ENCODE measurements around the gene ISG20. TPM values are rescaled to one million over a fixed set of nuclear protein-coding genes. Genes with fewer than 3 reads are reported as not detected.

The ISG20 gene
- total RNA-seq, 2 donors from 2014 or later, result 53.9 to 118 TPM

DNA sequence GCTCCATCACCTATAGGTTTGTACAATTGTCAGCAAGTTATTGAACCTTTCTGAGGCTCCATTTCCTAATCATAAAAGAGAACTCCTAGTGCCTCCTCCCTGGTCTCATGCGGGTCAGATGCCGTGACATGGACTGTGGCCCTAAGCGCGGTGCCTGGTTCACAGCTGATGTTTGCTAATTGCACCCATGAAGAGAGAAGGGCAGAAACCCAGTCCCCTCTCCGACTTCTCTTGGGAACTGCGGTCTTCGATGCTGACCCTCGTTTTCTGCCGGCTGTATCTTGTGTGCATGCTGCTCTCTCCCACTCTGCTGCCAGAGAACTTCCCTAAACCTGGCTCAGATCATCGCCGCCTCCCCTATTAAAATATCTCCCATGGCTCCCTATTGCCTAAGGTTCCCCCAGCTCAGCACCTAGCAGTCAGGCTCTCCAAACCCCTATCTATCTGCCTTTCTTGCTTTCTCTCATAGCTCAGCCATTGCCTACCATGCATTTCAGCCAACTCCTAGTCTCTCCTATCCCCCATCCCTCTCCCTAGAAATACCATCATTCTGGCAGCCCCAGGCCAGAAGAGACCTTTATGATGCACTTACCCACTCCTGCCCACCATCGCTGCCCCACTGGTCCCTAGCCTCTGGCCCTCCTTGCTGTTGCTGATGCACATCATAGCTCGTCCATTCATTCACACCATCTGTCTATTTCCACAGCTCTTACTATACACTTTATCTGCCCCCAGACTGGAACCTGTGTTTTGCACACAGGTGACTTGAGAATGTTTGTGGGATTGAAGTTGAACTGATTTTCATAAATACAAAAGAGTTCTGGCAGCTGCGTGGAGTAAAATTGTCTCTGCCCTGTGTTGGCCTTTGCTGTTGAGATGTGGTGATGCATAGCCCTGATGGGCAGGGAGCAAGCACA, 6.6 kb downstream of the ISG20 start:
- peak overlapping the region; percentile 1 to 9 for H3K27ac Mint-ChIP-seq
- DNase-seq (ENCODE audit: low spot score in 2 of 2) (peak in 1 of 2 donors; percentile 21), ATAC-seq (no peak)
- H3K9me3 Mint-ChIP-seq, result peaks cover 0 to 1% of the 10 kb centered on the region in 2 donors
- peaks cover 5 to 31% of the 10 kb centered on the region in 2 donors for H3K36me3 Mint-ChIP-seq

GRCh38 chr15:88646088-88646405, 7.2 kb downstream of the ISG20 start:
- Mint-ChIP-seq H3K36me3 (peaks cover 4 to 29% of the 10 kb centered on the region in 2 donors), H3K27ac (peak overlapping the region; percentile 1 to 60), H3K9me3 (no peaks in the 10 kb centered on the region)
- DNase-seq (ENCODE audit: low spot score in 2 of 2) (peak in 1 of 2 donors; percentile 20), ATAC-seq (no peak)

- H3K9me3 Mint-ChIP-seq, result no peaks in the 10 kb centered on the region
- ATAC-seq (no peak), DNase-seq (ENCODE audit: low spot score in 2 of 2) (peak in 1 of 2 donors; percentile 50)
- peak overlapping the region; percentile 34 to 91 for H3K27ac Mint-ChIP-seq
- peaks cover 4 to 28% of the 10 kb centered on the region in 2 donors for H3K36me3 Mint-ChIP-seq
These were observed 8.1 kb downstream of the ISG20 start for GRCh38 chr15:88646951-88647350.

- DNase-seq (ENCODE audit: low spot score in 2 of 2), result peak in 1 of 2 donors; percentile 52
- ATAC-seq, result peak in 1 of 2 donors; percentile 6
- Mint-ChIP-seq H3K27ac (peak overlapping the region; percentile 34 to 91), H3K9me3 (no peaks in the 10 kb centered on the region), H3K36me3 (peaks cover 4 to 23% of the 10 kb centered on the region in 2 donors)
These were observed 8.7 kb downstream of the ISG20 start for GRCh38 chr15:88647351-88648105.

- H3K36me3 Mint-ChIP-seq, result peaks cover 4 to 23% of the 10 kb centered on the region in 2 donors
- H3K9me3 Mint-ChIP-seq, result no peaks in the 10 kb centered on the region
- DNase-seq (ENCODE audit: low spot score in 2 of 2), result peak in 1 of 2 donors; percentile 61
- peak; percentile 41 to 62 for ATAC-seq
- peak overlapping the region; percentile 91 to 99 for H3K27ac Mint-ChIP-seq
These were observed 9.8 kb downstream of the ISG20 start for GRCh38 chr15:88648357-88649214.

DNA sequence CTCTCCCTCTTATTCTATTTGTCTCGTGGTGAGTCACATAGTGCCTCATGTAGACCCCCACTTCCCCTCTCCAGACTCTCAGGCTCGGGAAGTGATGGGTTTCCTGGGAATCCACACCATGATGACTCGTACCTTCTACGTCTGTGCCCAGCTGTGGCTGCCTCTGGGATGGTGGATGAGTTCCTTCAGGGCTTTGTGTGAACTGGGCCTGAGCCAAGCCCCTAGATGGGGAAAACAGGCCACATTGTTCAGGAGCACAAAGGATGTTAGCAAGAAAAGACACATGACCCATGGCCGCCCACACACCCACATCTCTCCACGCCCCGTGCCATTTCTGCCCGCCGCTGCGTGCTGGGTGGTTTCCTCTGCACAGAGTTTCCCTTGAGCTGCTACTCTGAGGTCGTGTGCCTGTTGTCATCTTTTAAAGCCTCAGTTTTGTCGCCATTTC, 10.5 kb downstream of the ISG20 start:
- H3K9me3 Mint-ChIP-seq, result no peaks in the 10 kb centered on the region
- DNase-seq (ENCODE audit: low spot score in 2 of 2) (peak; percentile 62 to 88), ATAC-seq (peak; percentile 84 to 89)
- H3K27ac Mint-ChIP-seq, result peak overlapping the region; percentile 91 to 99
- peaks cover 0 to 16% of the 10 kb centered on the region in 2 donors for H3K36me3 Mint-ChIP-seq

GRCh38 chr15:88649753-88650551, 11.1 kb downstream of the ISG20 start:
- H3K36me3 Mint-ChIP-seq, result peaks cover 0 to 16% of the 10 kb centered on the region in 2 donors
- no peaks in the 10 kb centered on the region for H3K9me3 Mint-ChIP-seq
- peak overlapping the region; percentile 91 to 99 for H3K27ac Mint-ChIP-seq
- peak in 1 of 2 donors; percentile 47 for DNase-seq (ENCODE audit: low spot score in 2 of 2)
- ATAC-seq, result no peak

DNA sequence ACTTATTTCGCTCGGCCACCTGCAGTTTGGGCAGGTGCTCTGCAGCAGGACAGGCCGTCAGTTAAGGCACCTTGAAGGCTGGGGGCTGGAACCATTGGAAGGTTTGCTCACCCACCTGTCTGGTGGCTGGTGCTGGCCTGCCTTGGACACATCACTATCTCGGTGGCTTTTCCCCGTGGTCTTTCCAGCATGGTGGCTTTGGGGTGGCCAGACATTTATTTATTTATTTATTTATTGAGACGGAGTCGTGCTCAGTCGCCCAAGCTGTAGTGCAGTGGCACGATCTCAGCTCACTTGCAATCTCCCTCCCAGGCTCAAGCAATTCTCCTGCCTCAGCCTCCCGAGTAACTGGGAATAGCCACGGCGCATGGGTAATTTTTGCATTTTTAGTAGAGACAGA, 11.7 kb downstream of the ISG20 start:
- Mint-ChIP-seq H3K27ac (peak overlapping the region; percentile 5 to 91), H3K9me3 (no peaks in the 10 kb centered on the region), H3K36me3 (peaks cover 0 to 16% of the 10 kb centered on the region in 2 donors)
- ATAC-seq (no peak), DNase-seq (ENCODE audit: low spot score in 2 of 2) (peak in 1 of 2 donors; percentile 48)

GRCh38 chr15:88651136-88651732, 12.4 kb downstream of the ISG20 start:
- DNase-seq (ENCODE audit: low spot score in 2 of 2) (peak in 1 of 2 donors; percentile 26), ATAC-seq (no peak)
- Mint-ChIP-seq H3K9me3 (no peaks in the 10 kb centered on the region), H3K36me3 (peaks cover 0 to 16% of the 10 kb centered on the region in 2 donors), H3K27ac (peak overlapping the region in 1 of 2 donors; percentile 59)

GRCh38 chr15:88651971-88652370, 13.2 kb downstream of the ISG20 start:
- Mint-ChIP-seq H3K36me3 (peaks cover 0 to 16% of the 10 kb centered on the region in 2 donors), H3K9me3 (no peaks in the 10 kb centered on the region), H3K27ac (peak overlapping the region in 1 of 2 donors; percentile 59)
- DNase-seq (ENCODE audit: low spot score in 2 of 2), result peak in 1 of 2 donors; percentile 41
- no peak for ATAC-seq

DNA sequence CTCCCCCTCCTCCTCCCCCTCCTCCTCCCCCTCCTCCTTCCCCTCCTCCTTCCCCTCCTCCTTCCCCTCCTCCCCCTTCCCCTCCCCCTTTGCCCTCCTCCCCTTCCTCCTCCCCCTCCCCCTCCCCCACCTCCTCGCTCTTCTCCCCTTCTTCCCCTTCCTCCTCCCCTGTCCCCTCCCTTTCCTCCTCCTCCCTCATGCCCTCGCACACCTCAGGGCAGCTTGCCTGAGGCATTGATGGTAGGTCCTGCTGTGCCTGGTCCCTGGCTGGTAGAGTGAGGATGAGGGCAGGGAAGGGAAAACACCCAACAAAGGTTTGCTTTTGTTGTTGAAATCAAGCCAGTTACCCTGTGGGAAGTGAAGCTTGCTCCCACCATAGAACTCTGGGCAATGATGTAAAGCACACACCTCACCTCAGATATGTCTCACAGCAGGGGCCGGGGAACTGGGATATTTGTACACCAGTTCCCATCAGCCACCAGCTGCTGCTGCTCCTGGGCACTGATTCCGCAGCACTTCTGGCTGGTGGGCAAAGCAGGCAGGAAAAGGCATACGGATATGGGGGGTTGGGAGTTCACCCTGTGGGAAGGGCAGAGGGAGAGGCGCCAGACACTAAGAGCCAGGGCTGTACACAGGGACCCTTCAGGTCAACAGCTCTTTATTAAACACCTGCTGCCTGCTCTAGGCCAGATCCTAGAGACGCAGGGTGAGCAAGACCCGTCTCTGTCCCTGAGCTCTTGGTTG, 13.8 kb downstream of the ISG20 start:
- Mint-ChIP-seq H3K36me3 (peaks cover 0 to 16% of the 10 kb centered on the region in 2 donors), H3K27ac (peak overlapping the region; percentile 75 to 88), H3K9me3 (no peaks in the 10 kb centered on the region)
- DNase-seq (ENCODE audit: low spot score in 2 of 2) (peak; percentile 1 to 31), ATAC-seq (peak in 1 of 2 donors; percentile 6)

DNA sequence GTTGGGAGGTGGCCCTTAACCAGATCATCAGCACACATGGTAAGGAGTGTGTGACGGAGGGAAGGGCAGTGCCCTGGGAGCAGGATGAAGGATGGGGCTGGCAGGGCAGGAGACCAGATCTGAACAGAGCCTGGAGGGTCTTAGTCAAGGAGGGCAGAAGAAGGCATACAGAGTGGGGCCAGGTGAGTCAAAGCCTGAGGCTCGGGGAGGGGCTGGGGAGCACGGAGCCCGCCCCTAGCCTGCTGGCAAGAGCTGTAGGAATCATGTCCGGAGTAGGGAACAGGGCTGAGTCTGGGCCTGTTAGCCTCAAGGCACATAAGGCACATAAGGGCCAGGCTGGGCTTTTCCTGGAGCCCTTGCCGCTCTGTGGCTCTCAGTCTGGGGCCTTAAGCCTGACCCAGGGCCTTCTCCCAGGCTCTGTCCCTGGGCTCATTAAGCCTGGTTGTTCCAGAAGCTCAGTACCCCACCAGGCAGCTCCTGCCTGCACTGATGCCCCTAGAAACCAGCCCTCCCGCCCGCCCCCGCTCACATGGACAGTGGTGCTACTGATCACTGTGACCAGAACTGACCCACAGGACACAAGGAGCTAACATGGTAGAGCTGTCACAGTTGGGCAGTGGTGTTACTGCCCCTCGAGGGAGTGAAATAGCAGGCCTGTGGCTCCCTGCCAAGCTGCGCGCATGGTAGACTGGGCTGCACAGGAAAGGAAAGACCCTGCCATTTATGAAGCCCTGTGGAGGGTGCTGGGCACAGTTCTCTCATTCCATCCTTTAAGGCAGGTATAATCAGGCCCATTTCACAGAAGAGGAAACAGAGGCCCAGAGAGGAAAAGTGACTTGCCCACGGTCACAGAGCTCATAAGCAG, 14.6 kb downstream of the ISG20 start:
- H3K9me3 Mint-ChIP-seq, result no peaks in the 10 kb centered on the region
- peaks cover 0 to 13% of the 10 kb centered on the region in 2 donors for H3K36me3 Mint-ChIP-seq
- DNase-seq (ENCODE audit: low spot score in 2 of 2), result no peak
- peak overlapping the region; percentile 75 to 88 for H3K27ac Mint-ChIP-seq
- ATAC-seq, result no peak

DNA sequence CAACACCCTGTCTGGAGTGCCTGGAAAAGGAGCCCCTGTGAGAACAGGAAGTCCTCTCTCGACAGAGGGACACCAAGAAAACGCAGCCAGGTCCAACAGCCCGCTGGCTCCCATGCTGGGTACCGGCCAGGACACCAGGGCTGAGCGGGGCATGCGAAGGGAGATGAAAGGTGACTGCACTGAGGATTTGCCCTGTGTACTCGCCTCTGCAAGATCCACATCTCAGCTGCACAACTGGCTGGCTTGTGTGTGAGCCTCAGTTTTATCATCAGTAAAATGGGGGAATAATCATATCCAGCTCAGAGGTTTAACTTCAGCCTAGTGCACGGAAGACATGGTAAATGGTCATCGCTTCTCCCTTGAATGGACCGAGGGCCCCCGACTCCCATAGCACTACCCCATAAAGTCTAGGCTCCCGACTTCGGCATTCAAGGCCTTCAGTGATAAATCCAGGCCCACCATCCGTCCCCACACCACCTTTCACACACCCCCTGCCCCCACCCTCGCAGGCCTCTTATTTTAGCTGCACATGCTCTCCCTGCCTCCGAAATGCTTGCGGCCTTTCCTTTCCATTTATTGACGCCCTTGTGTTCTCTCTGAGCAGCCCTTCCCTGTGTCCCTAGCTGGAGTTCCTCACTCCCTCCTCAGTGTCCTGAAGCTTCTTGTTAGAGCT, 15.8 kb downstream of the ISG20 start:
- H3K9me3 Mint-ChIP-seq, result no peaks in the 10 kb centered on the region
- no peak for ATAC-seq
- peak overlapping the region in 1 of 2 donors; percentile 58 for H3K27ac Mint-ChIP-seq
- DNase-seq (ENCODE audit: low spot score in 2 of 2), result no peak
- peaks cover 0 to 2% of the 10 kb centered on the region in 2 donors for H3K36me3 Mint-ChIP-seq

All from activated naive CD4-positive, alpha-beta T cell treated with anti-CD3 and anti-CD28 coated beads, Interleukin-2, amount 50 U/mL, for 72 hours (primary cell).